OCI-LY7 (cell line): ENCODE data around the gene ASB2. TPM values are rescaled to one million over a fixed set of nuclear protein-coding genes. Genes with fewer than 3 reads are reported as not detected.

Source experiments
- BruUV-seq: library from RNA; stranded (reverse); fragments of 400-500 nt; replicated peaks from 2 replicates; lab custom pipeline; 2021; lab: Mats Ljungman, UMichigan
- CTCF ChIA-PET: fragments of 300-600 bp; sonication (Branson Sonifier 250); formaldehyde crosslinking; loops from one replicate; lab custom pipeline; 2022; ENCODE audit warnings: antibody characterized with exemption; ENCODE audit not compliant: unreplicated experiment; lab: Charles Lee
- POLR2A ChIA-PET: fragments of 300-600 bp; sonication (Branson Sonifier 250); formaldehyde crosslinking; loops from one replicate; lab custom pipeline; 2022; ENCODE audit warnings: antibody characterized with exemption; lab: Charles Lee
- DNase-seq: peaks from one replicate; pipeline ENCODE4 v3.0.0-alpha.2; 2015; ENCODE audit warnings: low spot score
- H2AFZ ChIP-seq: fragments of 200-600 bp; sonication (generic), shearing (Covaris generic); 2 replicates; pipeline ENCODE4 v1.6.1; 2014; ENCODE audit warnings: mild to moderate bottlenecking, antibody characterized with exemption, low read length, moderate library complexity
- H3K27ac ChIP-seq: fragments of 200-600 bp; sonication (generic); 2 replicates; pipeline ENCODE4 v1.5.1; 2014; ENCODE audit warnings: mixed run types, low read depth, mild to moderate bottlenecking, moderate library complexity, low read length, inconsistent platforms; ENCODE audit not compliant: poor library complexity, severe bottlenecking
- H3K36me3 ChIP-seq: fragments of 200-600 bp; sonication (generic); 2 replicates; pipeline ENCODE4 v1.6.1; 2014; ENCODE audit warnings: mild to moderate bottlenecking, antibody characterized with exemption, low read length, moderate library complexity, mixed read lengths; ENCODE audit not compliant: insufficient read depth
- H3K4me1 ChIP-seq: fragments of 200-600 bp; sonication (generic); 2 replicates; pipeline ENCODE4 v1.5.1; 2014; ENCODE audit warnings: mild to moderate bottlenecking, low read length; ENCODE audit not compliant: insufficient read depth, poor library complexity, severe bottlenecking
- H3K4me2 ChIP-seq: fragments of 200-600 bp; sonication (generic); 2 replicates; pipeline ENCODE4 v1.6.1; 2014; ENCODE audit warnings: mild to moderate bottlenecking, low read length
- H3K4me3 ChIP-seq: fragments of 200-600 bp; sonication (generic); 2 replicates; pipeline ENCODE4 v1.5.1; 2014; ENCODE audit warnings: mild to moderate bottlenecking, low read depth, low read length; ENCODE audit not compliant: poor library complexity, severe bottlenecking
- H3K79me2 ChIP-seq: fragments of 200-600 bp; sonication (generic); 2 replicates; pipeline ENCODE4 v1.6.1; 2016; ENCODE audit warnings: low read depth, mild to moderate bottlenecking, low read length, moderate library complexity, mixed read lengths; ENCODE audit not compliant: insufficient read depth
- H3K9me2 ChIP-seq: fragments of 200-600 bp; sonication (generic); 2 replicates; pipeline ENCODE4 v1.6.1; 2016; ENCODE audit warnings: mild to moderate bottlenecking, low read length, mixed read lengths; ENCODE audit not compliant: insufficient read depth
- H3K9me3 ChIP-seq: fragments of 200-600 bp; sonication (generic); 2 replicates; pipeline ENCODE4 v1.6.1; 2014; ENCODE audit warnings: mild to moderate bottlenecking, mixed run types, low read length, mixed read lengths
- H4K20me1 ChIP-seq: fragments of 200-600 bp; sonication (generic); 2 replicates; pipeline ENCODE4 v1.6.1; 2014; ENCODE audit warnings: mild to moderate bottlenecking, antibody characterized with exemption, low read length, moderate library complexity, mixed read lengths; ENCODE audit not compliant: insufficient read depth
- EZH2phosphoT487 ChIP-seq: fragments of 200-600 bp; sonication (generic); IDR thresholded peaks from 2 replicates; pipeline ENCODE4 v1.6.1; 2018; ENCODE audit warnings: low read depth, borderline replicate concordance, mild to moderate bottlenecking, mixed run types, antibody characterized with exemption, low read length, moderate library complexity, mixed read lengths
- intact Hi-C: fragments of 100-400 bp; cut with micrococcal nuclease; formaldehyde crosslinking; loops from one replicate; pipeline ENCODE4 v1.10.0; 2022; ENCODE audit not compliant: unreplicated experiment
- total RNA-seq, 2 experiments: library from RNA; depleted of rRNA in 1 of 2; stranded (reverse); fragments of >200 nt in 1 of 2; shearing (Covaris generic) in 1 of 2; gene quantifications; 2 replicates each; pipeline ENCODE4 v1.2.3, GENCODE V29; 2014 to 2022
- TF ChIP-seq, protein P1 (sequence below): fragments of 200-600 bp; sonication (generic); conservative IDR thresholded peaks from 2 replicates; pipeline ENCODE4 v1.5.1; 2014; ENCODE audit warnings: mild to moderate bottlenecking, antibody characterized with exemption, low read length, moderate library complexity, mixed read lengths

The ASB2 gene
- total RNA-seq, 2 experiments from 2014 or later: 21.7 to 23.6 TPM

DNA sequence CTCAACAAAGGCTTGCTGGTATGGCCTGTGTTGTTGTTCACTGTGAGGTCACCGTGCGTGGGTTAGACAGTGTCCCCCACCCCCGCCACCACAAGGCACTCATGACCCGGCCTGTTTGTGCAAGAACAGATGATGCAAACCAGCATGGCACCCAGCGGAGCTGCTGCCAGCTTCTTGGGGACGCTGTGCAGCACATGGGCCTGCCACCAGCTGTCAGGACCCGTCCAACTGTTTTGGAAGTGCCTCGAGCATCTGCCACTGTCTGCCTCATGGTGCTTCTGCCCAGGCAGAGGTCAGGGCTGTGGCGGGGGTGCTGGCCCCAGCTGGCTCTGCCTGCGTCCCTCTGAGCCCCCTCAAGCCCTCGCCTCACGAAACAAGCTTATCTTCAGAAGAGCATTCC is 1.5 kb downstream of the ASB2 start:
- BruUV-seq: no TSS peak

DNA sequence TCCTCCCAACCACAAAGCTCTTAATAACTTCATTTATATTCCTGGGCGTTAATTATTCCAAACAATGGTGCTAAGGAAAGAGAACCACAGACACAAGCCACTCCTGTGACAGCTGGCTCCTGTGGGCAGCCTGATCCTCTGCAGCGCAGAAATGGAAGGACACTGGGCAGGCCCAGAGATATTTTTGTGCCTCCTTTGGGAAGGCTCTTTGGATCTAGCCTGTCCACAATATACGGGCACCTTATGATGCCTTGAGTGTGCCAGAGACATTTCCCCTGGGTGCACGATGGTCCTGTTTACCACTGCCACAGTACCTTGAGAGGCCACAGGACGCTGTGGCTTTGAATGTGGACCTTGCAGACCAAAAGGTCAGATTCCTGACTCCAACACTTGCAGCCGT is 2.1 kb downstream of the ASB2 start:
- TF ChIP-seq EZH2phosphoT487: no peak
- TF ChIP-seq, protein P1, sequence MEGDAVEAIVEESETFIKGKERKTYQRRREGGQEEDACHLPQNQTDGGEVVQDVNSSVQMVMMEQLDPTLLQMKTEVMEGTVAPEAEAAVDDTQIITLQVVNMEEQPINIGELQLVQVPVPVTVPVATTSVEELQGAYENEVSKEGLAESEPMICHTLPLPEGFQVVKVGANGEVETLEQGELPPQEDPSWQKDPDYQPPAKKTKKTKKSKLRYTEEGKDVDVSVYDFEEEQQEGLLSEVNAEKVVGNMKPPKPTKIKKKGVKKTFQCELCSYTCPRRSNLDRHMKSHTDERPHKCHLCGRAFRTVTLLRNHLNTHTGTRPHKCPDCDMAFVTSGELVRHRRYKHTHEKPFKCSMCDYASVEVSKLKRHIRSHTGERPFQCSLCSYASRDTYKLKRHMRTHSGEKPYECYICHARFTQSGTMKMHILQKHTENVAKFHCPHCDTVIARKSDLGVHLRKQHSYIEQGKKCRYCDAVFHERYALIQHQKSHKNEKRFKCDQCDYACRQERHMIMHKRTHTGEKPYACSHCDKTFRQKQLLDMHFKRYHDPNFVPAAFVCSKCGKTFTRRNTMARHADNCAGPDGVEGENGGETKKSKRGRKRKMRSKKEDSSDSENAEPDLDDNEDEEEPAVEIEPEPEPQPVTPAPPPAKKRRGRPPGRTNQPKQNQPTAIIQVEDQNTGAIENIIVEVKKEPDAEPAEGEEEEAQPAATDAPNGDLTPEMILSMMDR: no peak
- H3K4me1 ChIP-seq: peaks cover 99% of the 10 kb centered on the region
- intact Hi-C loops: no loop called here

More for the DNA sequence above, 1.5 kb downstream of the ASB2 start:
- Histone ChIP-seq H3K9me2 (no peaks in the 10 kb centered on the region), H3K4me3 (no peak overlapping the region), H3K9me3 (no peaks in the 10 kb centered on the region), H4K20me1 (no peaks in the 10 kb centered on the region), H3K4me2 (peak overlapping the region; percentile 84), H3K36me3 (no peaks in the 10 kb centered on the region; the same call in 1 of the 2 replicates), H3K79me2 (no peaks in the 10 kb centered on the region), H3K27ac (no peak overlapping the region), H2AFZ (no peak overlapping the region), H3K4me1 (peaks cover 94% of the 10 kb centered on the region)
- ChIA-PET CTCF (interaction anchor here (0.8 kb wide), 1 partner anchor 19 kb away, joined by 3 read pairs; no protein-coding TSS in a partner anchor), POLR2A (interaction anchor here (0.6 to 9.4 kb wide), 3 partner anchors 14 to 35 kb away, joined by 4 to 70 read pairs (median 10); no protein-coding TSS in a partner anchor)
- DNase-seq: no peak
- TF ChIP-seq, protein P1: no peak
- no peak for TF ChIP-seq EZH2phosphoT487
- intact Hi-C loops: no loop called here

DNA sequence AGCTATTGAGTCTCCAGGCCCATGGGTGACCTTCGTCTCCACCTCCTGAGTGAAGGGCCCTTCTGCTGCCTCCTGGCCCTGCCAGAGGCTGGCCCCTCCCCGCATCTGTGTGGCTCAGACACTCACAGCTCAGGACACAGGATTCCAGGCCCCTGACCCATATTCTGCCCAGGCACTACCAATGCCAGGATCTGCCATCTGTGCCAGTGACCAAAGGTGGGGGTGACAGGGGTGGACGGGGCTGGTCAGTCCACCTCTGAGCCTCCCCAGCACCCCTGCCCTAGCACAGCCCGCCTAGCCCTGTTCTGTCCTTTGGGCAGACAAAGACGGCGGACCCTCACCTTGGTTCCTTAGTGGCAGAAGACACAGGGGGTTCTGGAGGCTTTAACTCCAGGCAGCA is 2.8 kb downstream of the ASB2 start:
- intact Hi-C loops: no loop called here
- DNase-seq: no peak
- H3K9me3 ChIP-seq: no peaks in the 10 kb centered on the region
- peaks cover 100% of the 10 kb centered on the region for H3K4me1 ChIP-seq
- CTCF ChIA-PET: no interaction called here
- no peaks in the 10 kb centered on the region; the same call in 1 of the 2 replicates for H3K36me3 ChIP-seq
- no peaks in the 10 kb centered on the region for H3K79me2 ChIP-seq
- no peaks in the 10 kb centered on the region for H4K20me1 ChIP-seq
- no peak overlapping the region for H3K4me3 ChIP-seq
- no peak overlapping the region for H3K27ac ChIP-seq
- H3K4me2 ChIP-seq: peak overlapping the region; percentile 84; the same call in 1 of the 2 replicates
- no peak for TF ChIP-seq EZH2phosphoT487
- TF ChIP-seq, protein P1: no peak
- no TSS peak for BruUV-seq
- POLR2A ChIA-PET: interaction anchor here (9.4 kb wide), 1 partner anchor 13 kb away, joined by 70 read pairs; no protein-coding TSS in a partner anchor
- H3K9me2 ChIP-seq: no peaks in the 10 kb centered on the region
- no peak overlapping the region for H2AFZ ChIP-seq

More for the DNA sequence above, 2.1 kb downstream of the ASB2 start:
- no peaks in the 10 kb centered on the region for H3K79me2 ChIP-seq
- no TSS peak for BruUV-seq
- H3K9me3 ChIP-seq: no peaks in the 10 kb centered on the region
- no peak overlapping the region for H2AFZ ChIP-seq
- no peaks in the 10 kb centered on the region for H4K20me1 ChIP-seq
- no peaks in the 10 kb centered on the region for H3K9me2 ChIP-seq
- DNase-seq: no peak
- CTCF ChIA-PET: interaction anchor here (0.8 kb wide), 1 partner anchor 18 kb away, joined by 3 read pairs; no protein-coding TSS in a partner anchor
- no peak overlapping the region for H3K4me3 ChIP-seq
- H3K36me3 ChIP-seq: no peaks in the 10 kb centered on the region; the same call in 1 of the 2 replicates
- no peak overlapping the region for H3K27ac ChIP-seq
- POLR2A ChIA-PET: interaction anchor here (0.6 to 9.4 kb wide), 3 partner anchors 13 to 34 kb away, joined by 4 to 70 read pairs (median 10); no protein-coding TSS in a partner anchor
- peak overlapping the region; percentile 84 for H3K4me2 ChIP-seq
